ENCODE results near the gene UMOD. TPM values are rescaled to one million over a fixed set of nuclear protein-coding genes. Genes with fewer than 3 reads are reported as not detected.

UMOD gene
- total and polyA plus RNA-seq, 4 donors = not detected

DNA sequence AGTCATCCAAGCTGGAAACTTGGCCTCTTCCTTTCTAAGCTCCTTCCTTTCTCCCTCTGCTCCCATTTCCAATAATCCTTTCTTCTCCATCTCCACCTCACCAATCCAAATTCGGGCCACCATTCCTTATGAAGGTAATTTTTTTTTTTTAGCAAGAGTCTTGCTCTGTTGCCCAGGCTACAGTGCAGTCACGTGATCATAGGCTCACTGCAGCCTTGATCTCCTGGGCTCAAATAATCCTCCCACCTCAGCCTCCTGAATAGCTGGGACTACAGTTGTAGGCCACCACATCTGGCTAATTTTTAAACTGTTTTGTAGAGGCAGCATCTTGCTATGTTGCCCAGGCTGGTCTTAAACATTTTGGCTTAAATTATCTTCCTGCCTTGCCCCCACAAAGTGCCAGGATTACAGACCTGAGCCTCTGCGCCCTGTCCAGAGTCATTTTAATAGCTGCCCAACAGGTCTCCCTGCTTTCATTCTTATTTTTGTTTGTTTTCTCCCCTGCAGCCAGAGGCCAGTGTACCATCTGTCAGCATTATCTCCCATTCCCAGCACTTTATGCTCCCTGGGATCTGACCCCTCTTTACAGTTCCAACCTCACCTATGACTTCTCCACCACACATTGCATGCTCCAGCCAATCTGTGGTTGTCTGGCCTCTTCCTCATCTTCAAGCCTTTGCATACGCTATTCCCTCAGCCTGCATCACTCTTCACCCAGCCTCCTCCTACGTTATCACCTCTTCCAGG lies 22.9 kb downstream of the UMOD start:
- H3K9ac ChIP-seq (ENCODE audit: insufficient read depth in 1 of 2, low read length in 2 of 2) = no peak overlapping the region
- H3K4me3 ChIP-seq = no peak overlapping the region
- peaks cover 0 to 2% (median 0%) of the 10 kb centered on the region in 4 donors for H3K9me3 ChIP-seq (ENCODE audit: control insufficient read depth in 4 of 4, insufficient read depth in 3 of 4, low read length in 3 of 4)
- no peaks in the 10 kb centered on the region for H3K4me1 ChIP-seq (ENCODE audit: control insufficient read depth in 5 of 5, insufficient read depth in 5 of 5, low read length in 5 of 5)
- H3K36me3 ChIP-seq (ENCODE audit: control insufficient read depth in 4 of 4, insufficient read depth in 4 of 4, low read length in 4 of 4) = no peaks in the 10 kb centered on the region
- TF ChIP-seq, protein P1, sequence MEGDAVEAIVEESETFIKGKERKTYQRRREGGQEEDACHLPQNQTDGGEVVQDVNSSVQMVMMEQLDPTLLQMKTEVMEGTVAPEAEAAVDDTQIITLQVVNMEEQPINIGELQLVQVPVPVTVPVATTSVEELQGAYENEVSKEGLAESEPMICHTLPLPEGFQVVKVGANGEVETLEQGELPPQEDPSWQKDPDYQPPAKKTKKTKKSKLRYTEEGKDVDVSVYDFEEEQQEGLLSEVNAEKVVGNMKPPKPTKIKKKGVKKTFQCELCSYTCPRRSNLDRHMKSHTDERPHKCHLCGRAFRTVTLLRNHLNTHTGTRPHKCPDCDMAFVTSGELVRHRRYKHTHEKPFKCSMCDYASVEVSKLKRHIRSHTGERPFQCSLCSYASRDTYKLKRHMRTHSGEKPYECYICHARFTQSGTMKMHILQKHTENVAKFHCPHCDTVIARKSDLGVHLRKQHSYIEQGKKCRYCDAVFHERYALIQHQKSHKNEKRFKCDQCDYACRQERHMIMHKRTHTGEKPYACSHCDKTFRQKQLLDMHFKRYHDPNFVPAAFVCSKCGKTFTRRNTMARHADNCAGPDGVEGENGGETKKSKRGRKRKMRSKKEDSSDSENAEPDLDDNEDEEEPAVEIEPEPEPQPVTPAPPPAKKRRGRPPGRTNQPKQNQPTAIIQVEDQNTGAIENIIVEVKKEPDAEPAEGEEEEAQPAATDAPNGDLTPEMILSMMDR (IDR thresholded peaks at IDR 0.05; ENCODE audit: control extremely low read depth, extremely low read depth) = no peak
- no peak for DNase-seq
- no peak overlapping the region for H3K27ac ChIP-seq (ENCODE audit: low read depth in 1 of 2, low read length in 1 of 2)
- WGBS, 2 donors = 71 to 82% methylated on average over 5 of the region's 5 CpGs
- H3K27me3 ChIP-seq (ENCODE audit: control insufficient read depth in 3 of 3, insufficient read depth in 3 of 3, low read length in 2 of 3) = no peaks in the 10 kb centered on the region
- no peak for ATAC-seq (ENCODE audit: insufficient read depth, low FRiP score)

DNA sequence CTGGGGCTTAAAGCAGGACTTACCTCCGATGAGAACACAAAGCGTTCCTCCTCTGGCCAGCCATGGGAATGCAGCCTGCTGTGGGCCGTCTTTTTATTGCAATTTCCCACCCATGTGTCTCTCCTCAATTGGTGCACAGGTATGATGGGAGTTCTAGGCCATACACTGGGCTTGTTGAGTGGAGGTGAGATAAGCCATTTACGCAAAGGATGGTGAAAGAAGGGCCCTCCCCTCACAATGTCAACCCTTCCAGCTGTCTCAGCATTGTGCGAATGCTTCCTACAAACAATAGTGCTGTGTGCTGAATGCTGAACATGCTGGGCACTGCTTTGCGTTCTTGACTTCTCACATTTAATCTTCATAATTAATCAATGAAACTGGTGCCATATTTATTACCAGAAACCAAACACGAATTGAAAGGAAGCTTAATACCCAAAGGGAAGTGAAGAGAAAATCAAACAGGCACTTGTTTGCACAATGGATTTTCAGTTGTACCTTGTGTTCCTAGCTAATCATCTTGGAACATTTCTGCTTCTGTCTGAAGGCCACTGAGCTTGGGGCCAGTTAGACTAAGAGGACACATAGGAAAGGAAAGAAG lies 25.0 kb downstream of the UMOD start, which contains the start of gene GP2:
GP2 (minus strand) TSS at position 70 of the 598 bp plus-strand sequence. CDS start 1,082 bp downstream, outside the sequence.
- Histone ChIP-seq H3K9me3 (ENCODE audit: control insufficient read depth in 4 of 4, insufficient read depth in 3 of 4, low read length in 3 of 4) (peaks cover 0 to 5% (median 0%) of the 10 kb centered on the region in 4 donors), H3K9ac (ENCODE audit: insufficient read depth in 1 of 2, low read length in 2 of 2) (no peak within 1 kb of the TSS), H3K4me3 (no peak within 1 kb of the TSS), H3K27ac (ENCODE audit: low read depth in 1 of 2, low read length in 1 of 2) (no peak within 1 kb of the TSS), H3K4me1 (ENCODE audit: control insufficient read depth in 5 of 5, insufficient read depth in 5 of 5, low read length in 5 of 5) (no peaks in the 10 kb centered on the region), H3K27me3 (ENCODE audit: control insufficient read depth in 3 of 3, insufficient read depth in 3 of 3, low read length in 2 of 3) (peaks cover 0 to 3% (median 0%) of the 10 kb centered on the region in 3 donors), H3K36me3 (ENCODE audit: control insufficient read depth in 4 of 4, insufficient read depth in 4 of 4, low read length in 4 of 4) (no peaks in the 10 kb centered on the region)
- DNase-seq = no peak
- TF ChIP-seq, protein P1 (IDR thresholded peaks at IDR 0.05; ENCODE audit: control extremely low read depth, extremely low read depth) = no peak
- 81 to 84% methylated on average over 7 of the region's 7 CpGs for WGBS, 2 donors
- no peak for ATAC-seq (ENCODE audit: insufficient read depth, low FRiP score)

DNA sequence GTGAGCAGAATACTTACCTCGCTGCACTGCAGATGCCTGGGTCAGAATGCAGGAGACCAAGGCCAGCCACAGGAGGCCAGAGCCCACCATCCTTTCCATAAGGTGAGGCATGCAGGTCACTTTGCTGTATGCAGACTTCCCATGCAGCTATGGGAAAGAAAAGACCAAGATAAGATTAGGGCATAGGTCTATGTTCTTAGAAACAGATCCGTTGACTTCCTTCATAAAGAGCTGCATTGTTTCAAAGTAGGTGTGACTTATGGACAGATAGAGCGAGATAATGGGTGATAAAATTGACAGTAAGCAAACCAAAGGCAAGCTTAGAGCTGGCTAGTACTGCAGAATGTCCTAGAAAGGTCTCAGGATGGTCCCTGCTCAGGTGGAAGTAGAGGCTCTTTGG lies 26.2 kb downstream of the UMOD start:
- 63 to 70% methylated on average over 3 of the region's 3 CpGs for WGBS, 2 donors
- peaks cover 0 to 3% (median 0%) of the 10 kb centered on the region in 3 donors for H3K27me3 ChIP-seq (ENCODE audit: control insufficient read depth in 3 of 3, insufficient read depth in 3 of 3, low read length in 2 of 3)
- DNase-seq = no peak
- no peak overlapping the region for H3K9ac ChIP-seq (ENCODE audit: insufficient read depth in 1 of 2, low read length in 2 of 2)
- no peak overlapping the region for H3K4me3 ChIP-seq
- H3K4me1 ChIP-seq (ENCODE audit: control insufficient read depth in 5 of 5, insufficient read depth in 5 of 5, low read length in 5 of 5) = no peaks in the 10 kb centered on the region
- TF ChIP-seq, protein P1 (IDR thresholded peaks at IDR 0.05; ENCODE audit: control extremely low read depth, extremely low read depth) = no peak
- H3K9me3 ChIP-seq (ENCODE audit: control insufficient read depth in 4 of 4, insufficient read depth in 3 of 4, low read length in 3 of 4) = peaks cover 0 to 5% (median 0%) of the 10 kb centered on the region in 4 donors
- no peak for ATAC-seq (ENCODE audit: insufficient read depth, low FRiP score)
- no peaks in the 10 kb centered on the region for H3K36me3 ChIP-seq (ENCODE audit: control insufficient read depth in 4 of 4, insufficient read depth in 4 of 4, low read length in 4 of 4)
- H3K27ac ChIP-seq (ENCODE audit: low read depth in 1 of 2, low read length in 1 of 2) = no peak overlapping the region

Measured in lung (tissue), 12 donors.